ENCODE results near the gene THBS2.
"Not testable (repeated sequence)": the region's sequence is repeated elsewhere in the genome, so short reads cannot be mapped to it uniquely, and the experiment has no call there.

Gene THBS2

GRCh38 chr6:169253337-169254238 is at the start of gene THBS2:
TSS of gene THBS2 (minus strand) at chr6:169253846. CDS start at chr6:169250784, 3,062 bp downstream.
- no peak for FAIRE-seq

GRCh38 chr6:169302716-169303115 is 49.1 kb upstream of the THBS2 start:
- FAIRE-seq = no peak

DNA sequence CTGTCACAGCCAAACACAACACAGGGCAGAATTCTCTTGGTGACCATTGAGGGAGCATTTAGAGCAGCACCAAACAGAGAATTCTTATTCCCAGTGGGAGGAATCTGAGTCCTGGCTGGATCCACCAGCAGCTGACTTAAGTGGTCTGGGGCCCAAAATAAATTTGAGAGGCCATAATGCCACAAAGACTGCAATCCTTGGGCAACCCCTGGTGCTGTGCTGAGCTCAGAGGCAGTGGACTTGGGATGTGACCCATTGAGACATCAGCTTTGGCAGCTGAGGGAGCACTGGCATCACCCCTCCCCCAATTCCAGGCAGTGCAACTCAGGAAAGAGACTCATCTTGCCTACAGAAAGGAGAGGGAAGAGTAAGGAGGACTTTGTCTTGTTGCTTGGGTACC is 48.6 kb upstream of the THBS2 start:
- FAIRE-seq = no peak

GRCh38 chr6:169300916-169301315 is 47.3 kb upstream of the THBS2 start:
- no peak for FAIRE-seq

GRCh38 chr6:169298626-169299025 is 45.0 kb upstream of the THBS2 start:
- FAIRE-seq = not testable (repeated sequence)

GRCh38 chr6:169296622-169297021 is 43.0 kb upstream of the THBS2 start:
- FAIRE-seq = no peak

- FAIRE-seq = no peak
Observed at GRCh38 chr6:169296170-169296569, 42.5 kb upstream of the THBS2 start.

DNA sequence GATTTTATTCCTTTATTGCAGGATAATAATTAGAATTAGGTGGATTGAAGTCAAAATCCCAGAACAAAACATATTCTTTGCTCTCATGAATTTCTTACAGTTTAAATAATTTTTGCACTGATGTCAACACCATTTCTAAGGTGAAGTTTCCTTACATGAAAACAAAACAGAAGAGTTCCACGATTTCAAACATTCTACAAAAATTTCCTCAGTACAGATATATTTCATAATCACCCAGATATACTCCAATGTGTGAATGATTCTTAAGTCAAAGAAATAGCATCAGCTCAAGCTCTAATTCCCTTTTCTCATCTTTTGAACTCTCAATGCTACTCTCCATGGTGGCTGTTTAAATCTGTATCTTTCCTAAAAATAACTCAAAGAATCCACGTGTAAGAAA is 39.5 kb upstream of the THBS2 start:
- FAIRE-seq = no peak

- no peak for FAIRE-seq
Observed at GRCh38 chr6:169292338-169293124, 38.9 kb upstream of the THBS2 start.

GRCh38 chr6:169291646-169292337 is 38.1 kb upstream of the THBS2 start:
- no peak for FAIRE-seq

GRCh38 chr6:169291148-169291547 is 37.5 kb upstream of the THBS2 start:
- FAIRE-seq = no peak

DNA sequence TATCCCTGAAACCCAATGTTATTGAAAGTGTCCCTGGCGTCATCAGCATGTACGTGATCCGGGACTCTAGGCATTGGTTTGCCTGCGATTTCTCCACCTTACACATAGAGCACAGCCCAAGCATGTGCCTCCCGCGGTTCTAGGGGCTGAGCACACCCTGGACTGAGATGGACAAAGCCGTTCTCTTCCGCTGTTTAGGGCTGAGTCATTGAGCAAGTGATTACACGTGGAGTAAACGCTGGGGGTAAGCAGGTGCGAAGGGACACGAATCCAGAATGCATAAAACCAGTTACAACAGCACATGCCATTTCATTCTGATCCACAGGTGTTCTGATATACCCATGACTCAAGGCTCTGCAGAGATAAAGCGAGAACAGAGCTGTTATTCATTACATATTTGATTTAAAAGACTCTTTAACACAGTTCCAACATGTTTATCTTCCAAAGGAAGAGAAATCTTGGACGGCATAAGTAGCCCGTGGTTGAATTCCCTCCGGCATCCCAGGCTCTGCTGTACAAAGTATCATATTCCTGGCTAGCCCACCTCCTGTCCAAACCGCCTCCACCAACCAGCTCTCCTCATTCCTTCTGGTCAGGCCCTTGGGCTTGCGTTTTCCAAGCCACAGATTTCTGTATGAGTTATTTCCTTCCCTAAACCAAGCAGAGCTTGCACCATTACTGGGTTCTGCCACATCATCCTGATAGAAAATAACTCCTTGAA is 36.1 kb upstream of the THBS2 start:
- FAIRE-seq = no peak

DNA sequence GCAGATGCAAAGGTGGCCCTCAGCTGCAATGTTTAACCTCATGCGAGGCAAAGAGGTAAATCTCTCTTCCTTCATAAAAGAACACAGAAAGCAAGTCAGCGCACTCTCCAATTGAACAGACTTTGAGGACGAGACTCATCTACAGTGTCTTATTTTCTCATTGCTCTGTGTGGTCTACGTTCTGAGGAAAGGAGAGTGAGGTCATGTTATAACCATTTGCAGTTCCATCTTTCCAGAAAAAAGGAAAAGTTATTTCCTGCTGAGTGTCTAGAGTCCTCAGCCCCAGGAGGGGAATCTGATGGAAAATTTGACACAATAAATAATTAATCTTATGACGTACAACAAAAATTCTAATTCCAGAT is 35.6 kb upstream of the THBS2 start:
- FAIRE-seq = no peak

DNA sequence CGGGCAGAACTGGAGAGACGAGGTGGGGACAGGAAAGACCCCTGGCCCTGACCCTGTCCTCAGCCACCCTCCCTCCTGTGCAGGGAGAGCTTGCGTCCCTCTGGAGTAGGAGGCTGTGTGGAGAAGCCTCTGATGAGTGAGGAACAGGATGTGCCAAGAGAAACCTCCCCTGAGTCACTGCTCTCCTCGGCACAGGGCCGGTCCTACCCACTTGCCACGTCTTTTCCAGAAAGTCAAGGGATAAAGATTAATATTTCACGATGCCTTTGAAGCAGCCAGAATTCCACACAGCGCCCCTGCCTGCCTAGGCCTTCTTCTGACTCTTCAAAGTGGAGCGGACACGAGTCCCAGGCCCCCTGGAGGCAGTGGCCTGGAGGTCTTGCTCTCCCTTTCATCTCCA is 34.9 kb upstream of the THBS2 start:
- FAIRE-seq = no peak

DNA sequence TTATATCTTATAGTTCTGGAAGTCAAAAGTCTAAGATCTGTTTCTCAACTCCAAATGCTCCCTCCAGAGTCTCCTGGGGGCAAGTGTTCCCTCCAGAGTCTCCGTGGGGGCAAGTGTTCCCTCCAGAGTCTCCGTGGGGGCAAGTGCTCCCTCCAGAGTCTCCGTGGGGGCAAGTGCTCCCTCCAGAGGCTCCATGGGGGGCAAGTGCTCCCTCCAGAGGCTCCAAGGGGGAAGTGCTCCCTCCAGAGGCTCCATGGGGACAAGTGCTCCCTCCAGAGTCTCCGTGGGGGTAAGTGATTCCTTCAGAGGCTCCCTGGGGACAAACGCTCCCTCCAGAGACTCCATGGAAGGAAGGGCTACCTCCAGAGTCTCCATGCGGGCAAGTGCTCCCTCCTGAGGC is 34.0 kb upstream of the THBS2 start:
- no peak for FAIRE-seq

- no peak for FAIRE-seq
Observed at GRCh38 chr6:169286961-169287360, 33.3 kb upstream of the THBS2 start.

GRCh38 chr6:169285165-169285564 is 31.5 kb upstream of the THBS2 start:
- no peak for FAIRE-seq

DNA sequence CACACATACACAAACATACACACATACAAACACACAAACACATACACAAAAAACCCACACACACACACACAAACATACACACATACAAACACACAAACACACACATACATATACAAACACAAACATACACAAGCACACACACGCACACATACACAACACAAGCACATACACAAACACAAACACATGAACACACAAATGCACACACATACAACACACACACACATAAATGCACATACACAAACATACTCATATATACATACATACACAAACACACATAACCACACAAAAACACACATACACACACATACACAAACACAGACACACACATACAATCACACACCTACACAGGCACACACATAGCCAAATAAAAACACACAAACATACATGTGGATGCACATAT is 30.3 kb upstream of the THBS2 start:
- no peak for FAIRE-seq

DNA sequence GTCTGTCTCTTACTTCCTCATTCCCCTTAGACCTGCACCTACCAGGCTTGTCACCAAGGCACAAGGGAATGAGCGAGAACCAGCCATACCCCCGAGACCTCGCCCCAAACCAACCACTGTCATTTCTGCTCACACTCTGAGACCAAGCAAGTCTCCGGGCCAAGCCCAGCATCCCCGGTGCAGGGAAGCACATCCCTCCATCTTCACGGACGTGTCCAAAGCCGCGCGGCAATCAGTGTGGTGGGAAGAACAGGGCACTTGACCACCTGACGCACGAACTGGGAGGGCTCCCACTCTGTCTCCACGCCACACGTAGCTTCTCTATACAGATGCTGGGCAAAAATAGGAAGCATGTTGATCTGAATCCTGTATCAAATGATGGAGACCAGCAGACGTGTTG is 28.4 kb upstream of the THBS2 start:
- FAIRE-seq = no peak

DNA sequence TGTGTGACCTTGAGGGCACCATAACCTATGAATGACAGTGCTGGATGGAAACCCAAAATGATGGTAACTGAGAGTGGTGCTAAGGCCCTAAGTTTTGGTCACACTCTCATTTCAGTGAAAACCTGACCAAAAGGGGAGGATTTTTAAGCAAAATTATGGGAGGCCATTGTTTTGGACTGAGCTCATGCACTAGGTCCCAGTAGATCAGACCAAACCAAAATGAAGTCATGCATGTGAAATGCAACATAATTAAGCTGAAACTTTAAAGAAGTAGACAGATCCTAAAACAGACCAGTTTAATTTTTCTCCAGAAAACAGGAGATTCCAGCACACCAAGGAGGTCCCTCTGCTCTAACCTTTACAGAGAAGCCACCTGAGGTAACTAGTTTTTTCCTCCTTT is 24.0 kb upstream of the THBS2 start:
- no peak for FAIRE-seq

DNA sequence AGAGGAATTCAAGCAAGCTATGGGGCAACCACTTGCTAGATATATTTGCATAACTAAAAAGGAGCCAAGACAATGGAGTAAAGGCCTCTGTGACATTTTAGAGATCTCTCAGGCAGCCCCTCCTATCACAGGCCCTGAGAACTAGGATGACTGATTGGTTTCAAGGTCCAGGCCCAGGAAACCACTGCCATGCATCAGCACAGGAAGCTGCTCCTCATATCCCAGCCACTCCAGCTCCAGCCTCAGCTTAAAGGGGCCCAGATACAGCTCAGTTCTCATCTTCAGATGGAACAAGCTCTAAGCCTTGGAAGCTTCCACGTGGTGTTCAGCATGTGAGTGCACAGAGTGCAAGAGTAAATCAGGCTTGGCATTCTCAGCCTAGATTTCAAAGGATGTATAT is 21.1 kb upstream of the THBS2 start:
- FAIRE-seq = no peak

DNA sequence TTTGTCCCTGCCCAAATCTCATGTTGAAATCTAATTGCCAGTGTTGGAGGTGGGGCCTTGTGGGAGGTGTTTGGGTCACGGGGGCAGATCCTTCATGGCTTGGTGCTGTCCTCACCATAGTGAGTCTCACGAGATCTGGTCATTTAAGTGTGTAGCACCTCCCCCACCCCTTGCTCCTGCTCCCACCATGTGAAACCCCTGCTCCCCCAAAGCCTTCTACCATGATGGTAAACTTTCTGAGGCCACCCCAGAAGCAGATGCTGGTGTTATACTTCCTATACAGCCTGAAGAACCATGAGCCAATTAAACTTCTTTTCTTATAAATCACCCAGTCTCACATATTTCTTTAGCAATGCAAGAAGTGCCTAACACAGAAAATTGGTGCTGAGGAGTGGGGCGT is 19.9 kb upstream of the THBS2 start:
- FAIRE-seq = no peak

- no peak for FAIRE-seq
Observed at GRCh38 chr6:169271877-169272216, 18.2 kb upstream of the THBS2 start.

Data from islet of Langerhans (tissue), 1 donor.